C4-2B (cell line): Measurements from ENCODE around the gene MACF1.
"Not testable (repeated sequence)": the region's sequence is repeated elsewhere in the genome, so short reads cannot be mapped to it uniquely, and the experiment has no call there.

Experiments
- H3K27ac ChIP-seq: fragments of 450-650 bp; 2 replicates; pipeline ENCODE4 v1.5.1; 2017
- ZFX ChIP-seq: fragments of 450-650 bp; IDR thresholded peaks from 2 replicates; pipeline ENCODE4 v1.6.1; 2017
- TF ChIP-seq, protein P1 (sequence below): fragments of 450-650 bp; conservative IDR thresholded peaks from 2 replicates; pipeline ENCODE4 v1.5.1; 2017; ENCODE audit warnings: mild to moderate bottlenecking

The MACF1 gene

DNA sequence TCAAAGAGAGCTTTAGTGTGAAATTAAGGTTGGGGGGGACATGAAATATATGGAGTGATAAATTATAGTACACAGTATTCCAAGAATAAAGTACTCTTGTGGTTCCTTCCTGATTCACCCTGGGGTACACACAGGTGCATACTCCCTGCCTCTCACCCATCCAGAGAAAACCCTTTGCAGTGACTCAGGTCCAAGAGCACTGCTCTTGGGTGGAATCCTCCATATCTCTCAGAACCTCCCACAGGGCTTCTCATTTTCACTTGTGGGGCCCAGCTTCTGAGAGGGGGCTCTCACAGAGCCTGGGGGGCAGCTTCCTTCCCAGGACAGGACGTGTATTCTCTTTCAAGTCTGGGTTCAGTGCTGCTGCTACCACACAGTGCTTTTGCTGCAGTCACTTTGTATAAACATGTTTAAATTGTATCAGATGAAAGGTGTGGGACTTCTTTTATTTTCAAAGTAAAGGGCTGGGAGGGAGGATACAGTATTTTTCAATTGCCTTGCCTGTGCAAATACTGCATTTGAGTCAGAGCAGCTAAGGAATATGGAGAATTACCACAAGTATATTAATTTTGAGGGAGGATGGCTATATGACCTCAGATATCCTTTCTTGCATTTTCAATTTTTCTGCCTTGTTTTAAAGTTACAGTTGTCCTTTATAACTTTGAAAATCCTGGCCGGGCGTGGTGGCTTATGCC is 262.1 kb downstream of the MACF1 start:
- no peak overlapping the region for H3K27ac ChIP-seq
- TF ChIP-seq ZFX: no peak

DNA sequence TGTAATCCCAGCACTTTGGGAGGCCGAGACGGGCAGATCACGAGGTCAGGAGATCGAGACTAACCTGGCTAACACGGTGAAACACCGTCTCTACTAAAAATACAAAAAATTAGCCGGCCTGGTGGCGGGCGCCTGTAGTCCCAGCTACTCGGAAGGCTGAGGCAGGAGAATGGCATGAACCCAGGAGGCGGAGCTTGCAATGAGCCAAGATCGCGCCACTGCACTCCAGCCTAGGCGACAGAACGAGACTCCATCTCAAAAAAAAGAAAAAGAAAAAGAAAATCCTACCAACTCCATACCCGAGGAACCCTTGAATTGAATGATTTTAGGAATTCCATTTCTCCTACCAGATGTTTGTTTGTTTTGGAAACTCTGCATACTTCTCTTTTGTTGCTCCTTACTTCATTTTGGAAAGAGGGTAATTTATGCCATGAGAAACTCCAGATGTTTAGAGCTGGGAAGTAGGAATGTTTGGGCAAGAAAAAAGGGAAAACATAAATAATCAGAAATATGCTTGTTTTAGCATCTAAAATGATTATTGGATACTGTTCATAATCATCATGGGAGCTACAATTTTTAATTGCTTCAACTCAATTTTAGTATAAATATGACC is 262.7 kb downstream of the MACF1 start:
- H3K27ac ChIP-seq: not testable (repeated sequence)

DNA sequence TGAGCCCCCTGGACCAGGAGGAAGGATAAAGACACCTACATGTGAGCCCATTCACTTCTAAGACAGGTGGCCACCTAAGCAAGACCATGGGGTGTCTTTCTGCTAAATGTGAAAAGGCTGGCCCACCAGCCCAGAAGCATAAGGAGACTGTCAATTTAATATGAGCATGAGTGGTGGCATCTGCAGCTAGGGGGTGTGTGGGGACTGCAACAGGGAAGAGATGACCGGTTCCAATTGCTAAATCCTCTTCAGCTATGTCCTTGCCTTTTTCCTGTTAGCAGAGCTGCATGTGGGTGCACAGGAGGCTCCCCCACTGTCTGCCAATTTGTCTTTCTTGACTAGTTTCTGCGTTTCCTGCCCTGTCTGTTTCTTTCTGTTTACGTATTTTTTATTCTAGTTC is 264.7 kb downstream of the MACF1 start:
- H3K27ac ChIP-seq: no peak overlapping the region
- TF ChIP-seq, protein P1, sequence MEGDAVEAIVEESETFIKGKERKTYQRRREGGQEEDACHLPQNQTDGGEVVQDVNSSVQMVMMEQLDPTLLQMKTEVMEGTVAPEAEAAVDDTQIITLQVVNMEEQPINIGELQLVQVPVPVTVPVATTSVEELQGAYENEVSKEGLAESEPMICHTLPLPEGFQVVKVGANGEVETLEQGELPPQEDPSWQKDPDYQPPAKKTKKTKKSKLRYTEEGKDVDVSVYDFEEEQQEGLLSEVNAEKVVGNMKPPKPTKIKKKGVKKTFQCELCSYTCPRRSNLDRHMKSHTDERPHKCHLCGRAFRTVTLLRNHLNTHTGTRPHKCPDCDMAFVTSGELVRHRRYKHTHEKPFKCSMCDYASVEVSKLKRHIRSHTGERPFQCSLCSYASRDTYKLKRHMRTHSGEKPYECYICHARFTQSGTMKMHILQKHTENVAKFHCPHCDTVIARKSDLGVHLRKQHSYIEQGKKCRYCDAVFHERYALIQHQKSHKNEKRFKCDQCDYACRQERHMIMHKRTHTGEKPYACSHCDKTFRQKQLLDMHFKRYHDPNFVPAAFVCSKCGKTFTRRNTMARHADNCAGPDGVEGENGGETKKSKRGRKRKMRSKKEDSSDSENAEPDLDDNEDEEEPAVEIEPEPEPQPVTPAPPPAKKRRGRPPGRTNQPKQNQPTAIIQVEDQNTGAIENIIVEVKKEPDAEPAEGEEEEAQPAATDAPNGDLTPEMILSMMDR: no peak
- no peak for TF ChIP-seq ZFX

DNA sequence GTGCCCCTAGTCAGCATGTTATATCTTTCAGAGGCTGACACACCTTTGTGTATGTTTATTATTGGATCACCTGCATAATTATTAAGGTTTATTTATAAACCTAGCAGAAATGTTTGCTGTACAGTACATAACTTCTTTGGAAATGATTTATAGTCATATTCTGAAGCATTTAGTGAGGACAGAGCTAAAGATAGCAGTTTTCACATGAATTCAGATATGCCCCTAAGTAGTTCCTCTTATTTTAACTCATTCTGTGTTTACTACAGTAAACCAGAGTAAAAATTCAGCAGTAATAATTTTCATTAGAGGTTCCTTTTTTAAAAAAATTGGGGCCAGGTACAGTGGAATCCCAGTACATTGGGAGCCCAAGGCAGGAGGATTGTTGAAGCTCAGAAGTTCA is 265.5 kb downstream of the MACF1 start:
- no peak overlapping the region for H3K27ac ChIP-seq
- no peak for TF ChIP-seq ZFX
- TF ChIP-seq, protein P1: no peak

DNA sequence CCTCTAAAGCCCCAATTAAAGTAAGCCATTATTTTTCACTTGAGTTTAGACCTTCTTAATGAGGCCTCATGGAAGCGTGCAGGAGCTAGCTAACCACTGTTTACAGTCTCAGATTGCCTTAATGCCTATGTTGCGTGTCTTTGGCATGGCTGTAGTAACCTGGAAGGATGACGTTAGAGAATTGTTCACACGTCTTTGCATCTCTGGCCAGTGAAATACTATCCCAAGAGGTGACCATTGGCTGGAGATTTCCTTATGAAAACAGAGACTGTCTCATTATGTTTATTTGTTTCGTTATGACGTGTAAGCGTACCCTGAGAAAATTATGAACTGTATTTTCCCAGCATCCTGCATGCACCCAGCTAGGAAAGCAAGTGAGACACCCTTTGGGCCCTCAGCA is 268.3 kb downstream of the MACF1 start:
- no peak overlapping the region for H3K27ac ChIP-seq
- TF ChIP-seq, protein P1: no peak
- no peak for TF ChIP-seq ZFX

DNA sequence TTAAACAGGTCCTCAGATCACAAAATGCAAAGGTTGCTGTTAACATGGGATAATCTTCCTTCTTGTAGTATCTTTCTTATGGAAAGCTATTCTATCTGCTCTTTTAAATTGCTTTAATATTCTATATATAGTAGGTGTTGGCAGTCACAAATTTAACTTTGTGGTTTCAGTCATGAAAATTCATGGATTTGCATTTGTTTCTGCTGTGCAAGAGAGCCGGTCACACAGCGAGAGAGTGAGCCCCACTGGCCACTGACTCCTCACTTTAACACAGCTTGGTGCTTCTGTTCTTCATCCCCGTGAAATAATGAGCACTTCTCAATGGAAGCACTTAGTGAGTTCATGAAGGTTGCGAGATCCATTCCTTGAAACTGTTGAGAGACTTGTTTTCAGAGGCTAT is 268.8 kb downstream of the MACF1 start:
- H3K27ac ChIP-seq: no peak overlapping the region
- TF ChIP-seq, protein P1: no peak
- TF ChIP-seq ZFX: no peak

DNA sequence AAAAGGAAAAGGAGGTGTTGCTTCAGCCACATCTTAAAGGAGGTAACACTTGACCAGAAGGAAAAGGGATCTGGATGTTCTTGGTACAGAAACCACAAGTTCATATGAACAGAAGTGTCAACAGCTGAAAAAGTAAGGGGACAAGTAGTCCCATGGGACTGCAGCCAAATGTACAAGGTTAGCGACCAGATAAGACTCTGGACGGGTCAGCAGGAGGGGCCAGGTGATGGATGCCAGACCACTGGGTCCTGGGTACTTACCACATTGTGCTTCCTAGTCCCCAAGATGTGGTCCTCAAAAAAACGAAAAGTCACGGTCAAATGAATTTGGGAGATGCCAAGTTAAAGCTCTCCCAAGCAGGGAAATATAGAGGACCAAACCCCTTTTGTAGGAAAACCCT is 270.3 kb downstream of the MACF1 start:
- no peak for TF ChIP-seq ZFX
- TF ChIP-seq, protein P1: no peak
- H3K27ac ChIP-seq: no peak overlapping the region

DNA sequence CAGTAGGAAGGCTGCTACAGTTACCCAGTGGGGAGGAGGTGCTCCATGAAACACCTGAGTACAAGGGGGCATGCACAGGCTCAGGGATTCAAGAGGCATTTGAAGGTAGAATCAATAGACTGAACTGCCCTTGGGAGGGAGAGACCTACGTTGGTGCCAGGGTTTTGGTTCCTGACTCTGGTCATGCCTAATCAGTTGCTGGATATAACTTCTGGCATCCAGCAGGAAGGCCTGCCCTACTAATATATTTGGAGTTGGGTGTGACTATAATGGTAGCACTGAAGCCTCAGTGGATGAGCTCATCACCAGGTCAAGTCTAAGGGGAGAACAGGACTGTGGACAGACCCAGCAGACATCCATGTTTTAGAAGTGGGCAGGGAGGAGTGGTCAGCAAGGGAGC is 271.1 kb downstream of the MACF1 start:
- not testable (repeated sequence) for H3K27ac ChIP-seq

DNA sequence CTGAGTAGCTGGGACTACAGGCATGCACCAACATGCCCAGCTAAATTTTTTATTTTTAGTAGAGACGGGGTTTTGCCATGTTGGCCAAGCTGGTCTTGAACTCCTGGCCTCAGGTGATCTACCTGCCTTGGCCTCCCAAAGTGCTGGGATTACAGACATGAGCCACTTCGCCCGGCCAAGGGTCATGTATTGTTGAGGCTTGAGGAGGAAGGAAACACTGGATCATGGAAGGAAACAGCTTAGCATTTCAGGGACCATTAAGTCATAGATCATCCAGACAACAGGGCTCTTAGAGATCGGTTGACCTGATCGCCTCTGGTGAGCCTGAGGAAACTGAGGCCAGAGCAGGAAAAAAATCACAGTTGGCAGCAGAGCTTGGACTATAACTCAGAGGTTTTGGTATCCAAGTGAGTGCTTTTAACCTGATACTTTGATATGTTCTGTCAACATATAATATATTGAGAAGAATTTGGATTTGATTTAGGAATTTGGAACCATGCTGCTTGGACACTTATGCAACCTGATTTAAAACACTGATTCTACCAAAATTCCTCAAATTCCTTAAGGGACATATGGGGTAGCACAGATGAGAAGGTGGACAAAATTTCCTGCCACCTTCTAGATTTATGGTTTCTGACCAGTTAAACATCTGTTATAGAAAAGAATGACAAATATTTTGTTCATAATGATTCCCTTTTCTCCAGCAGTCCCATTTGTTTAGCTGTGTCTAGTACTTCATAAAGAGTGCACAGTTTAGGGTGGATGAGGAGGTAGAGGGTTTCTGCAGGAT is 273.8 kb downstream of the MACF1 start:
- H3K27ac ChIP-seq: no peak overlapping the region
- no peak for TF ChIP-seq ZFX
- TF ChIP-seq, protein P1: no peak
